GM12891 (cell line): Measurements from ENCODE around the gene CD300LG.

ENCODE experiments used
- POLR2A ChIP-seq: IDR thresholded peaks from 2 replicates; pipeline ENCODE4 v1.6.1; 2011; ENCODE audit warnings: low read depth, low read length, control low read depth
- POLR2AphosphoS5 ChIP-seq: IDR thresholded peaks from 2 replicates; pipeline ENCODE4 v1.6.1; 2011; ENCODE audit warnings: low read depth, low read length, control low read depth
- POU2F2 ChIP-seq: IDR thresholded peaks from 2 replicates; pipeline ENCODE4 v1.6.1; 2011; ENCODE audit warnings: low read depth, mild to moderate bottlenecking, control low read depth, low read length, moderate library complexity
- SPI1 ChIP-seq: IDR thresholded peaks from 2 replicates; pipeline ENCODE4 v1.6.1; 2011; ENCODE audit warnings: low read depth, low read length, control low read depth
- TAF1 ChIP-seq: IDR thresholded peaks from 2 replicates; pipeline ENCODE4 v1.6.1; 2011; ENCODE audit warnings: low read depth, low read length, control low read depth

DNA sequence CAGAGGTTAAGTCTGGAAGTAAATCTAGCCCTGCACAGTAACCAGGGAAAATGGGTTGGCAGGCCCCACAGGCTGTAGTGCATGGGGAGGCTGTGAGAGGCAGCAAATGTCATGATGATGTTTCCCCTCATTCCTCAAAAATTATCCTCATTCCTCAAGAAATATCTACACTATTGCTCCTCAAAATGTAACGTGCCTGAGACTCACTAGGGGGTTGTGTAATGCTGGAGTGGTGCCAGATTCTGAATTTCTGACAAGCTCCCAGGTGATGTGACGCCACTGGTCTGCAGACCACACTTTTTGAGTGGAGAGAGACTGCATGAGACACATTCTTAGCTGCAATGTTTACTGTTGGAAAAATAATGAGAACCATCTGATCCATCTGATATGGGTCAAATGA, 12.9 kb upstream of the CD300LG start:
- TF ChIP-seq POLR2A: no peak
- TF ChIP-seq POLR2AphosphoS5: no peak
- no peak for TF ChIP-seq TAF1
- no peak for TF ChIP-seq SPI1
- no peak for TF ChIP-seq POU2F2
